Measurements from ENCODE around the gene SH3RF3. TPM values are rescaled to one million over a fixed set of nuclear protein-coding genes. Genes with fewer than 3 reads are reported as not detected.

The SH3RF3 gene
- total RNA-seq, 1 experiment from 2014 or later, result 1.0 TPM

DNA sequence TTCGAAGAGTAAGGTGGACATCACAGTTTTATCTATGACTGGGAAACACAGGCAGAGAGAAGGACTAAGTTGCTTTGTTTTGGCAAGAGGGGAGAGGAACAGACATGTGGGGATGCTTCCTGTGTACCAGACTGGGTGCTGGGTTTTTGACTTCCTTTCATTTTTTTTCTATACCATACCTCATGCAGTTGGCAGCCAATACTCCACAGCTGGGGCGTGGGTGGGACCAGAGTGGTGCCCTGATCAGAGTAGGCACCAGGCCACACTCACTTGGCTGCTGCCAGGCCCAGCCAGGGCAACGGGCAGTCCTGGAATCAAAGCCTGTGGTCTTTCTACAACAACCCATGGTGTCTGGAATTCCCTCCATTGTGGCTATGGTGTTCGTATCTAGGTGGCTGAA lies 45.2 kb downstream of the SH3RF3 start:
- Mint-ChIP-seq H3K4me1 (peaks cover 30% of the 10 kb centered on the region), H3K27me3 (ENCODE audit: low read depth) (no peaks in the 10 kb centered on the region), H3K4me3 (no peak overlapping the region), H3K36me3 (peaks cover 9% of the 10 kb centered on the region), H3K9me3 (peaks cover 24% of the 10 kb centered on the region), H3K27ac (no peak overlapping the region)
- CTCF ChIA-PET, result no interaction called here
- no peak for ATAC-seq
- POLR2A ChIA-PET, result no interaction called here
- DNase-seq (ENCODE audit: low spot score), result no peak
- TF ChIP-seq, protein P1, sequence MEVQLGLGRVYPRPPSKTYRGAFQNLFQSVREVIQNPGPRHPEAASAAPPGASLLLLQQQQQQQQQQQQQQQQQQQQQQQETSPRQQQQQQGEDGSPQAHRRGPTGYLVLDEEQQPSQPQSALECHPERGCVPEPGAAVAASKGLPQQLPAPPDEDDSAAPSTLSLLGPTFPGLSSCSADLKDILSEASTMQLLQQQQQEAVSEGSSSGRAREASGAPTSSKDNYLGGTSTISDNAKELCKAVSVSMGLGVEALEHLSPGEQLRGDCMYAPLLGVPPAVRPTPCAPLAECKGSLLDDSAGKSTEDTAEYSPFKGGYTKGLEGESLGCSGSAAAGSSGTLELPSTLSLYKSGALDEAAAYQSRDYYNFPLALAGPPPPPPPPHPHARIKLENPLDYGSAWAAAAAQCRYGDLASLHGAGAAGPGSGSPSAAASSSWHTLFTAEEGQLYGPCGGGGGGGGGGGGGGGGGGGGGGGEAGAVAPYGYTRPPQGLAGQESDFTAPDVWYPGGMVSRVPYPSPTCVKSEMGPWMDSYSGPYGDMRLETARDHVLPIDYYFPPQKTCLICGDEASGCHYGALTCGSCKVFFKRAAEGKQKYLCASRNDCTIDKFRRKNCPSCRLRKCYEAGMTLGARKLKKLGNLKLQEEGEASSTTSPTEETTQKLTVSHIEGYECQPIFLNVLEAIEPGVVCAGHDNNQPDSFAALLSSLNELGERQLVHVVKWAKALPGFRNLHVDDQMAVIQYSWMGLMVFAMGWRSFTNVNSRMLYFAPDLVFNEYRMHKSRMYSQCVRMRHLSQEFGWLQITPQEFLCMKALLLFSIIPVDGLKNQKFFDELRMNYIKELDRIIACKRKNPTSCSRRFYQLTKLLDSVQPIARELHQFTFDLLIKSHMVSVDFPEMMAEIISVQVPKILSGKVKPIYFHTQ (CRISPR knock-in tag; IDR thresholded peaks at IDR 0.05), result no peak
- no peak for TF ChIP-seq E2F4 (CRISPR knock-in tag; IDR thresholded peaks at IDR 0.05; ENCODE audit: borderline replicate concordance, low read depth)
- TF ChIP-seq ARID4B (CRISPR knock-in tag; IDR thresholded peaks at IDR 0.05; ENCODE audit: borderline replicate concordance), result no peak
- no peak for TF ChIP-seq GTF2I (CRISPR knock-in tag; conservative IDR thresholded peaks at IDR 0.05)
- TF ChIP-seq MYBL2 (CRISPR knock-in tag; IDR thresholded peaks at IDR 0.05), result no peak
- no peak for TF ChIP-seq FOXJ3 (CRISPR knock-in tag; IDR thresholded peaks at IDR 0.05; ENCODE audit: borderline replicate concordance)
- no peak for TF ChIP-seq FOXP1 (CRISPR knock-in tag; IDR thresholded peaks at IDR 0.05; ENCODE audit: borderline replicate concordance)
- no peak for TF ChIP-seq ZNF317 (CRISPR knock-in tag; IDR thresholded peaks at IDR 0.05; ENCODE audit: borderline replicate concordance, low read depth)
- no peak for TF ChIP-seq ZBTB21 (CRISPR knock-in tag; IDR thresholded peaks at IDR 0.05; ENCODE audit: borderline replicate concordance)

DNA sequence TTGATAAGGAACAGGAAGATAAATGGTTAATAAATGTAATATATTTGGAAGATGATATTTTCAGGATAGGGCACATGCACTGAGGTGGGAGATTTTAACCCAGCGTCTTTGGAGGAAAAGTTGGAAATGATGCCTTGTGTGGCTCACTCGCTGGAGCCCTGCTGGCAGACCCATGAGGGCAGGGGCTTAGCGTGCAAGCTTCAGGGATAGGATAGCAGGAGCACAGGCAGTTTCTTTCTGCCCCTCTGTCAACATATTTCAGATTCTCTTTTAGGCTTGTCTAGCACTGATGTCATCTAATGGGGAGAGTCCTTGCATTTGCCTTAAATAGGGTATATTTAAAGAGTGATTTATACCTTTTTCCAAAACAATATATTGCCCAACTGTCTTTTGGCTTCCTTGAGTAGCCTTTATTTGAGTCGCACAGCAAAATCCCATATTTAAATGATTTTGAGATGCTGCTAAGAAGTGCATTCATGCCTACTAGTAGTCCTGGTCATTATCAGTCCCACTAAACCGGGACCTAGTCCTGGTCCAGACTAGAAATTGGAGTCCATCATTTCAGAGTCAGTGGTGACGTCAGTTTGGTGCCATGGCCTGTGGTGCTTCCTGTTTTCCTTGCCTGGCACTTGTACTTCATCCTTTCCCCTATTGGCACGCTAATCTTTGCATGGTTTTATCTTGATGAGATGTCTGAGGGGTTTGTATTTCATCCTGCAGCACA lies 45.8 kb downstream of the SH3RF3 start:
- Mint-ChIP-seq H3K4me3 (no peak overlapping the region), H3K27me3 (ENCODE audit: low read depth) (no peaks in the 10 kb centered on the region; the same call in 1 of the 2 replicates), H3K4me1 (peaks cover 30% of the 10 kb centered on the region), H3K36me3 (peaks cover 15% of the 10 kb centered on the region), H3K9me3 (peaks cover 30% of the 10 kb centered on the region), H3K27ac (no peak overlapping the region)
- DNase-seq (ENCODE audit: low spot score) (no peak), ATAC-seq (no peak)
- ChIA-PET CTCF (no interaction called here), POLR2A (no interaction called here)
- TF ChIP-seq JAZF1 (CRISPR knock-in tag; IDR thresholded peaks at IDR 0.05), result no peak
- TF ChIP-seq NR1H2 (CRISPR knock-in tag; IDR thresholded peaks at IDR 0.05), result no peak
- TF ChIP-seq PRDM15 (CRISPR knock-in tag; IDR thresholded peaks at IDR 0.05), result no peak
- no peak for TF ChIP-seq TEAD4 (CRISPR knock-in tag; IDR thresholded peaks at IDR 0.05)
- no peak for TF ChIP-seq FOXK1 (CRISPR knock-in tag; IDR thresholded peaks at IDR 0.05)
- TF ChIP-seq RELA (CRISPR knock-in tag; IDR thresholded peaks at IDR 0.05; ENCODE audit: borderline replicate concordance), result no peak
- TF ChIP-seq ATF6 (CRISPR knock-in tag; IDR thresholded peaks at IDR 0.05), result no peak
- no peak for TF ChIP-seq FOXP1 (CRISPR knock-in tag; IDR thresholded peaks at IDR 0.05; ENCODE audit: borderline replicate concordance)
- TF ChIP-seq, protein P2, sequence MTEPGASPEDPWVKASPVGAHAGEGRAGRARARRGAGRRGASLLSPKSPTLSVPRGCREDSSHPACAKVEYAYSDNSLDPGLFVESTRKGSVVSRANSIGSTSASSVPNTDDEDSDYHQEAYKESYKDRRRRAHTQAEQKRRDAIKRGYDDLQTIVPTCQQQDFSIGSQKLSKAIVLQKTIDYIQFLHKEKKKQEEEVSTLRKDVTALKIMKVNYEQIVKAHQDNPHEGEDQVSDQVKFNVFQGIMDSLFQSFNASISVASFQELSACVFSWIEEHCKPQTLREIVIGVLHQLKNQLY (CRISPR knock-in tag; IDR thresholded peaks at IDR 0.05), result no peak
- TF ChIP-seq, protein P3, sequence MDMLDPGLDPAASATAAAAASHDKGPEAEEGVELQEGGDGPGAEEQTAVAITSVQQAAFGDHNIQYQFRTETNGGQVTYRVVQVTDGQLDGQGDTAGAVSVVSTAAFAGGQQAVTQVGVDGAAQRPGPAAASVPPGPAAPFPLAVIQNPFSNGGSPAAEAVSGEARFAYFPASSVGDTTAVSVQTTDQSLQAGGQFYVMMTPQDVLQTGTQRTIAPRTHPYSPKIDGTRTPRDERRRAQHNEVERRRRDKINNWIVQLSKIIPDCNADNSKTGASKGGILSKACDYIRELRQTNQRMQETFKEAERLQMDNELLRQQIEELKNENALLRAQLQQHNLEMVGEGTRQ (CRISPR knock-in tag; IDR thresholded peaks at IDR 0.05), result no peak

Measured in WTC11 (cell line).